Activated T-cell treated with anti-CD3 and anti-CD28 coated beads, Interleukin-2, amount 50 U/mL, for 24 hours (primary cell): ENCODE data around the gene GGNBP2.

ENCODE experiments used
- DNase-seq: peaks from one replicate; pipeline ENCODE4 v3.0.0-alpha.2; 2020
- H3K27ac Mint-ChIP-seq: 2 replicates; pipeline ENCODE4 v1.8.0; 2020; ENCODE audit warnings: mild to moderate bottlenecking, mixed read lengths
- H3K27me3 Mint-ChIP-seq: 2 replicates; pipeline ENCODE4 v1.8.0; 2020; ENCODE audit warnings: mixed read lengths
- H3K36me3 Mint-ChIP-seq: 2 replicates; pipeline ENCODE4 v1.8.0; 2020; ENCODE audit warnings: low read depth, mixed read lengths
- H3K4me1 Mint-ChIP-seq: 2 replicates; pipeline ENCODE4 v1.8.0; 2020; ENCODE audit warnings: low read depth, mixed read lengths
- H3K4me3 Mint-ChIP-seq: 2 replicates; pipeline ENCODE4 v1.8.0; 2020; ENCODE audit warnings: mild to moderate bottlenecking, moderate library complexity, mixed read lengths
- H3K9me3 Mint-ChIP-seq: 2 replicates; pipeline ENCODE4 v1.8.0; 2020; ENCODE audit warnings: mixed read lengths

Gene GGNBP2

DNA sequence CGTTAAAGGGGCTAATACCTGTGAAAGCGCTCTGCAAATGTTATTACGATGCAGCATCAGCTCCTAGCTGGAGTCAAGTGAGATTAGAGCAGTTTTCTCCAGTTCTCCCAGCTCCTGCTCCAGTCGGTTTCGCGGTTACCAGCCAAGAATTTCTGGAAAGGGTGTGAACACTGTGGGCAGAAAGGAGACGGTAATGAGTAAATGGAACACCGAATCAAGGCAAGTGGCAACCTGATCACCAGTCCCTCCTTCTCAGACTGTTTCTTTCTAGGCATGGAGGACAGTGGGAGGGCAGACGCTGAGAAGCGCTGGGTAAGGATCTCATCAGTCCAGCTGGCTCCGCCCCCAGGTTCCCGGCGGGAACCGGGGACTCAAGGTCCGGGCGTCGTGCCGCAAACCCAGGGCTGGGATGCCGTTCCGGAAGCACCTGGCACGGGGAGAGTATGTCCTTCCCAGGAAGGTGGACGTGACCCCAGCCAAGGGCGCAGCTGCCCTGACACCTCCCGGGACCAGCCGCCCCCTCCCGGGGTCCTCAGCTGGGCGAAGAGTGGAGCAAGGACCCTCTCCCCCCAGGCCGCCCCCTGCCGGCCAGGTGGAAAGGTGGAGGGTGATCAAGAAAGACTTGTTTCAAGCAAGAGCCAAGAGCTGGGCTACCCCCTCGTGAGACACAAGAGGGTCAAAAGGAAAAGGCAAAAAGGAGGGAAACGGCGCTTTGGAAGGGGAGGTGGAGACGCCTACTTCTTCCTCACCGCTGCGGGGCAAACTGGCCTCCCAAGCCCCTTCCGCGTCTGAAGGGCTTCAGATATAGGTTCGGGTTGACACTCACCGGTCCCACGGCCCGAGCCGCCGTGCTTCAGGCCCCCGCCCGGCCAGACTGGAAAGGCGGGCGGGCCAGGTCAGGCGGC, 10.5 kb upstream of the GGNBP2 start:
- H3K27ac Mint-ChIP-seq: peak overlapping the region; percentile 100
- peaks cover 94% of the 10 kb centered on the region for H3K36me3 Mint-ChIP-seq
- peak overlapping the region; percentile 98 for H3K4me3 Mint-ChIP-seq
- H3K9me3 Mint-ChIP-seq: no peaks in the 10 kb centered on the region
- H3K27me3 Mint-ChIP-seq: no peaks in the 10 kb centered on the region
- H3K4me1 Mint-ChIP-seq: peaks cover 52% of the 10 kb centered on the region
- DNase-seq: no peak

DNA sequence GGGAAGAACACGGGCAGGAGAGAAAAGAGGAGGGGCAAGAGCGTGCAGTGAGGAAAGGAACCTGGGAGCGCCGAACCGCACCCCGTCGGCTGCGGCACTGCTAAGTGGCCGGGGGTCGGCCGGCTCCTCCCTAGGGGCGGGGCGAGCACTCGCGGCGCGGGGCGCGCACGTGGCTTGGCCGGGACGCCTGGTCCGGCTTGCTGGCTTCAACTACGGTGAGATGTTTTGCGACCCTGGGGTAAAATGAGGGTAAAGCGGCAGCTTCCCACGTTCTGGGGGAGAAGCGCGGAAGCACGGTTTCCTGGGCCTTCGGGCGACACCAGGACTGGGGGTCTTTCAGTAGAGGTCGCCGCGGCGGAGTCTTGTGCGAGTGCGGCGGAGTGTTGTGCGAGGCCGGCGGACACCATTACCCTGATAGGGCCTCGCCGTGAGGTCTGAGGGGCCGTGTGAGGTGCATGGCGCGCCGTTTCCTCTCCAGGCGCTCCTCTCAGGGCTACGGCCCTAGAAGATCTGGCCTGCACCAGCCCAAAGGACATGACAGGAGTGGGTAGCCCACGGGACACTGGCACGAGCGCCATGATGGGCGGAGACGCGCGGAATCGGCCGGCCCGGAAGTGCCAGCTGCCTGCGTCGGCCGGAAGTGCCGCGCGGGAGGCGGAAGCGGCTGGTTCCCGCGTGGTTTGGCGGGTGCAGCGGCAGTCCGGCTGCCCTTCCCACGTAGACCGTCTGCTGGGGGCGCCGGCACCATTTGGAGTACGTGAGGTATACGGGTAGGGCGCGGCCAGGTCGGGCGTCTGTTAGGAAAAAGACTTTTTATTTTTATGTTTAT, 9.7 kb upstream of the GGNBP2 start, which contains the start of the genes MYO19 and PIGW:
TSS of gene MYO19 (minus strand) at position 29 of the 829 bp plus-strand sequence. CDS start 2,330 bp downstream, outside the sequence.
TSS of gene PIGW (plus strand) at position 148 of the 829 bp plus-strand sequence. CDS start 2,115 bp downstream, outside the sequence.
- H3K4me3 Mint-ChIP-seq: peak within 1 kb of the TSS; percentile 98
- peak within 1 kb of the TSS; percentile 100 for H3K27ac Mint-ChIP-seq
- H3K9me3 Mint-ChIP-seq: no peaks in the 10 kb centered on the region
- H3K27me3 Mint-ChIP-seq: no peaks in the 10 kb centered on the region
- H3K4me1 Mint-ChIP-seq: peaks cover 55% of the 10 kb centered on the region
- peak; percentile 95 for DNase-seq
- H3K36me3 Mint-ChIP-seq: peaks cover 91% of the 10 kb centered on the region

DNA sequence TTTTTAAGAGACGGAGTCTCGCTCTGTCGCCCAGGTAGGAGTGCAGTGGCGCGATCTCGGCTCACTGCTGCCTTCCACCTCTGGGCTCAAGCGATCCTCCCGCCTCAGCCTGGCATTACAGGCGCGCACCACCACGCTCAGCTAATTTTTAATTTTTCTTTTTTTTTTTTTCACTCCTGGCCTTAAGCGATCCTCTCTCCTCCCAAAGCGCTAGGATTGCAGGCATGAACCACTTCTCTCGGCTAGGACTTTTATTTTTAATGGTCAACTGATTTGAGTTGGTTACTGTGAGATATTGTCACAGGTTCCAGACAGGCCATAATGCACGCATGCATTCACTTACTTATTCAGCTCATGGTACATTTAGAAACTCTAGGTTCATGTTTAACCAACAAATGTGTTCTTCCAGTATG, 9.0 kb upstream of the GGNBP2 start:
- no peak for DNase-seq
- no peaks in the 10 kb centered on the region for H3K9me3 Mint-ChIP-seq
- H3K36me3 Mint-ChIP-seq: peaks cover 88% of the 10 kb centered on the region
- no peaks in the 10 kb centered on the region for H3K27me3 Mint-ChIP-seq
- peak overlapping the region; percentile 100 for H3K27ac Mint-ChIP-seq
- H3K4me1 Mint-ChIP-seq: peaks cover 56% of the 10 kb centered on the region
- peak overlapping the region; percentile 98 for H3K4me3 Mint-ChIP-seq

DNA sequence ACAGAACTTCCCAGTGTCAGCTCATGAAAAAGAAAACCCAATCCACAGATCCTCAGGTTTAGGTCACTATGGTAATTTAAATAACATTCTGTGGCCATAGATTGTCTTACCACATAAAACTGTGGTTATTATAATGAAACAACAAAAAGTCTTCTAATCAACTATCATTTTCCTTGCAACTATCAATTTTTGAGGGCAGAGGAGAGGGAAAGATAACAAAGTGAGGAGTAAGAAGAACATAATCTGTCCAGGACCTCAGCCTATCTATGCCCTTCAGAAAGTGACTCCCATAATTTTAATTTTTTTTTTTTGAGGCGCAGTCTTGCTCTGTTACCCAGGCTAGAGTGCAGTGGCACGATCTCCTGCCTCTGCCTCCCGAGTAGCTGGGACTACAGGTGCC, 4.0 kb upstream of the GGNBP2 start:
- H3K9me3 Mint-ChIP-seq: no peaks in the 10 kb centered on the region
- H3K27ac Mint-ChIP-seq: peak overlapping the region; percentile 26
- H3K4me1 Mint-ChIP-seq: peaks cover 45% of the 10 kb centered on the region
- no peak for DNase-seq
- H3K36me3 Mint-ChIP-seq: peaks cover 63% of the 10 kb centered on the region
- H3K4me3 Mint-ChIP-seq: no peak overlapping the region
- no peaks in the 10 kb centered on the region for H3K27me3 Mint-ChIP-seq

DNA sequence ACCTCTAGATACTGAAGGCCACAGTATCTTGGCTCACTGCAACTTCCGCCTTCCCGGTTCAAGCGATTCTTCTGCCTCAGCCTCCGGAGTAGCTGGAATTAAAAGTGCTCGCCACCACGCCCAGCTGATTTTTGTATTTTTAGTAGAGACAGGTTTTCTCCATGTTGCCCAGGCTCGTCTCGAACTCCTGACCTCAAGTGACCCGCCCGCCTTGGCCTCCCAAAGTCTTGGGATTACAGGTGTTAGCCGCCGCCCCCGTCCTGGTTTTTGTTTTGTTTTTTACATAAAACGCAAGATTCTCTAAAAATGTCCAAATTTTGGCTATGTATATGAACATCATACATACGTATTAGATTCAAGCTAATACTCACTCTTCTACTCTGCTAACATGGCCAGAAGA, 2.0 kb upstream of the GGNBP2 start:
- H3K4me3 Mint-ChIP-seq: peak overlapping the region; percentile 96
- peaks cover 39% of the 10 kb centered on the region for H3K4me1 Mint-ChIP-seq
- no peaks in the 10 kb centered on the region for H3K27me3 Mint-ChIP-seq
- no peaks in the 10 kb centered on the region for H3K9me3 Mint-ChIP-seq
- H3K27ac Mint-ChIP-seq: no peak overlapping the region
- no peak for DNase-seq
- H3K36me3 Mint-ChIP-seq: peaks cover 63% of the 10 kb centered on the region

DNA sequence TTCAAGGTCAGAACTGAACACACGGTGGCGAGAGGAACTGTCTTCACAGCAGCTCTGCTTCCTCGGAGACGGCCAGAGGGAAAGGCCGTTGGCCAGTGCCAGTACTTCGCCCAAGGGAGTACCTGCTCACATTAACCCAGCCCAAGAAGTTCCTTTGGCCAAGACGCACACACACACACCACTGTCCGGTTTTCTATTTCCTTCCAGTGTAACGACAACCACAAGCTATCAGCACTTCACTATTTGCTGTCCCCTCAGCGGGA, 744 bp upstream of the GGNBP2 start:
- no peaks in the 10 kb centered on the region for H3K27me3 Mint-ChIP-seq
- peaks cover 43% of the 10 kb centered on the region for H3K4me1 Mint-ChIP-seq
- peak overlapping the region; percentile 96 for H3K4me3 Mint-ChIP-seq
- no peak for DNase-seq
- peak overlapping the region; percentile 98 for H3K27ac Mint-ChIP-seq
- peaks cover 61% of the 10 kb centered on the region for H3K36me3 Mint-ChIP-seq
- no peaks in the 10 kb centered on the region for H3K9me3 Mint-ChIP-seq

DNA sequence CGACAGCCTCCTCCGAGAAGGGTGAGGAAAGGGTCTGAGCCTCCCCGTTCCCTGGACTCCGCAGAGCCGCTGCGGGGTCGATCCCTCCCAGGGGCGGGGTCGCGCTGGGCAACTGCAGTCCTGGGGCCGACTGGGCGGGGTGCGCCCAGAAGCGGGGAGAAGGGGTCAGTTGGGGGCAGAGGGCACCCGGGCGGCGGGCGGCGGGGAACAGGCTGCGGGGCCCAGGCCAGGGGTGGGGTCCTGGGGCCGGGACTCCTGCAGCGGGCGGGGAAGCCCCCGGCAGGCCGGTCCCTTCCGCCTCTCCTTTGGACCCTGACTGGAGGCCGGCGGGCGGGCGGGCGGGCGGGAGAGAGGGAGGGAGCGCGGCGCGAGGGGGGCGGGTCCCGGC, 352 bp downstream of the GGNBP2 start:
- H3K27ac Mint-ChIP-seq: peak overlapping the region; percentile 98
- no peaks in the 10 kb centered on the region for H3K9me3 Mint-ChIP-seq
- peaks cover 48% of the 10 kb centered on the region for H3K4me1 Mint-ChIP-seq
- DNase-seq: peak; percentile 88
- H3K27me3 Mint-ChIP-seq: no peaks in the 10 kb centered on the region
- H3K36me3 Mint-ChIP-seq: peaks cover 63% of the 10 kb centered on the region
- H3K4me3 Mint-ChIP-seq: peak overlapping the region; percentile 96

DNA sequence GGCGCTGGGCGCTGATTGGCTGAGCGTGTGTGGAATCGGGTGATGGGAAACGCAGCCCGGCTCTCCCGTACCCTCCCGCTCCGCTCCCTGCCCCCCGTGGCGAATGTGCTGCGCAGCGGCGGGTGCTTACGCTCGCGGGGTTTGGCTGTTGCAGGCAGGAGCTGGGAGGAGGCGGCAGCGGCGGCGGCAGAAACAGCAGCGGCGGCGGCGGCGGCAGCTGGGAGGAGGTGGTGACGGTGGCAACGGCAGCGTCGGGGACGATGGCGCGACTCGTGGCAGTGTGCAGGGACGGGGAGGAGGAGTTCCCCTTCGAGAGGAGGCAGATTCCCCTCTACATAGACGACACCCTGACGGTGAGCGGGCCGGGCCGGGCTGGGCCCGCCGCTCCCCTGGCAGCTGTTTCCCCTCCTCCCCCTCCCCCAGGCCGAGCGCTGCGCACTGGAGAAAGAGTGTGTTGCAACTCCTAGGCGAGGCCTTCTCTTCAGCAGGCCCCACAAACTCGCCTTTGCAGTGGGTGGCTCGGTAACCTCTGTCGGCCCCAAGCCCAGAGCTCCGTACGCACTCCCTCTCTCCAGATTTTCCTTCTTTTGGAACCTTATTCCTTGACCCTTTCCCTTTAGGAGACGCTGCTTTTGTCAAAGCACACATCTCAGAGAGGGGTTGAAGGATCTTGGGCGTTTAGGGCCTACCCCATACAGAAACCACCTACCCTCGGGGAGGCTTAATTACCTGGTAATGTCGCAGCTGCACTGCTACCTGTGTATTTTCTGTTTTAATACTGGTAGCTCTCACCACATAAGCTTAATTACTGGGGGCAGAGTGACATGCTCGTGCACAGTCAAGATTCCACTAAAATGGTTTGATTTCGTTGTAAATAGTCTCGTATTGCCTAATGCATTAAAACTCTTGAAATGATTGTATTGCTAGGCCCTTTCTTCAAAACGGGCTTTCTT, 1.0 kb downstream of the GGNBP2 start:
- Mint-ChIP-seq H3K9me3 (no peaks in the 10 kb centered on the region), H3K27ac (peak overlapping the region; percentile 95), H3K4me1 (peaks cover 53% of the 10 kb centered on the region), H3K36me3 (peaks cover 66% of the 10 kb centered on the region), H3K4me3 (peak overlapping the region; percentile 96), H3K27me3 (no peaks in the 10 kb centered on the region)
- peak; percentile 98 for DNase-seq

DNA sequence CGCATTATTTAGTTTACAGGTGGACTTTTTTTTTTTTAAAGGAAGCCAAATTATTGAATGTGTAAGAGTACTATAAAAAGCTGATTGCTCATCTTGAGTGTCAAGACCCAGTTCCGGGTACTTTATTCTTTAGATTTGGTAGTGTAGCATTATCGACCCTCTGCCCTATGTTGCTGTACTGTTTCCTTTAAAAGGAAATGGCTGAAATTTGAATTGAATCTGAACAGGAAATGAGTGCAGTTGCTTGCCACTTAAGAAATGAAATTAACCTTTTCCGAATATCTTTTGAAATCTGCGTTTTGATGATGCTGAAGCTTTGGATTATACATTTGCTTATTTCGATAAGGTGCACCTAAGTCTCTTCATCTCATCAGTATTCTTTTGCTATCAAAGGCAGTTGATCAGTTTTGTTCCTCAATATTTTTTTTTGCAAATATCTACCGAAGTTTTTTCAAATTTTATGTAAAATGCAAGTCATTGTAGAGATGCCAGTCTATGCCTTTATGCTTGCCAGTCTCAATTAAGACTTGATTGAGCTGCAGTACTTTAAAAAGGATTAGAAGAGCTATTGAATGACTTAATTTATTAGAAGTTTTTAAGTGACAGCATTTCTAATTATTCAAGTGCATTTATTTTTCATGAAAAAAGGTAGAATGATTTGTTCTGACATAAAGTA, 1.8 kb downstream of the GGNBP2 start:
- Mint-ChIP-seq H3K27me3 (no peaks in the 10 kb centered on the region), H3K9me3 (no peaks in the 10 kb centered on the region), H3K4me3 (peak overlapping the region; percentile 96), H3K36me3 (peaks cover 63% of the 10 kb centered on the region), H3K4me1 (peaks cover 58% of the 10 kb centered on the region), H3K27ac (peak overlapping the region; percentile 95)
- DNase-seq: no peak

DNA sequence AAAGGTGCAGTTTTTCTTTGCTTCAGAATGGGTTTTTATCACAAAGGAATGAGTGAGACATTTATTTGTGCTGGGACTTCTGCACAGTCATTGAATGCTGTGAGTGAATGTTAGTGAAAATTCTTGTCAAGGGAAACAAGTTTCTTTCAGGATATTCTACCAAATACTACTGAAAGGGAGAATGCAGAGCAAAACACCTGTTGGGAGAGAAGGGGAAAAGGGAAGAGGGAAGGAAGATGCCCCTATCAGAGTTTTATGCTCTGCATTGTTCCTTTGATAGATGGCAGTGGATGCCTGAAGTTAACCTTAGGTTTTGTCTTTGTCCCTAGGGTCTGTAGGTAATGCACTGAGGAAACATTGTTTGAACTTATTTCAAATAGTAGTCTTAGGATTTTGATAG, 3.1 kb downstream of the GGNBP2 start:
- H3K4me1 Mint-ChIP-seq: peaks cover 65% of the 10 kb centered on the region
- no peaks in the 10 kb centered on the region for H3K9me3 Mint-ChIP-seq
- H3K4me3 Mint-ChIP-seq: peak overlapping the region; percentile 96
- H3K27me3 Mint-ChIP-seq: no peaks in the 10 kb centered on the region
- H3K27ac Mint-ChIP-seq: peak overlapping the region; percentile 95
- H3K36me3 Mint-ChIP-seq: peaks cover 69% of the 10 kb centered on the region
- no peak for DNase-seq

DNA sequence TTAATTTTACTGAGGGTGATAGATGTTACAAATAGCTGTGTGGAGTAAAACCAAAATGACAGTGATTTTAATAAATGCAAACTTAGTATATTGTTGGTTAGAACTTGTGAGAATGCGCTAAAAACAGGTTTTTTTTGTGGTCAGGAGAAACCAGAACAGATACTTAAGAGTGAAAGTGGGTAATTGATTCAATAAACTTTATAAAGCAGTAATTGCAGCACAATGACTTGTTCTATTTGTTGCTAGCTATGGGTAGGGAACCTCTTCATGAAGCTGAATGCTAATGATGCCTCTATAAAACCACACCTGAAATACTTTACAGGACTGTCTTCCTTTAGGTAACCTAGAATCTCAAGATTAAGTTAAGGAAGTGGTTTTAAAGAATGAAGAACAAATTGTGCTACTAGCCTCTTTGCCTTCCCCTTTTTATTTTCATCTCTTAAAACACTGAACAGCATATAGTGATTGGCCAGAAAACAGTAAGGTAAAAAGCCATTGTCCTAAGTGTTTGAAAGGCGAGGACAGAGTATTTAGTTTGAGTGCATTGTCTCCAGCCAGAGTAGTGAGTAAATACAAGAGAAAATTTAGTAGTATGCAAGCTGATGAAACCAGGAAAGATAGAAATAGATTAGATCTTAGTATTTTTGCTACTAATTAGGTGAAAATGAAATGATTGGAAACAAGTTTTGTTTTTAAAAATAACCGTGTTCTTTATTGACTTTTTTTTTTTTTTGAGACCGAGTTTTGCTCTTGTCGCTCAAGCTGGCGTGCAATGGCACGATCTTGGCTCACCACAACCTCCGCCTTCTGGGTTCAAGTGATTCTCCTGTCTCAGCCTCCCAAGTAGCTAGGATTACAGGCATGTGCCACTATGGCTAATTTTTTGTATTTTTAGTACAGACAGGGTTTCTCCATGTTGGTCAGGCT, 6.0 kb downstream of the GGNBP2 start:
- Mint-ChIP-seq H3K27ac (peak overlapping the region; percentile 80), H3K36me3 (peaks cover 81% of the 10 kb centered on the region), H3K27me3 (no peaks in the 10 kb centered on the region), H3K4me3 (peak overlapping the region; percentile 5), H3K4me1 (peaks cover 69% of the 10 kb centered on the region), H3K9me3 (no peaks in the 10 kb centered on the region)
- no peak for DNase-seq

DNA sequence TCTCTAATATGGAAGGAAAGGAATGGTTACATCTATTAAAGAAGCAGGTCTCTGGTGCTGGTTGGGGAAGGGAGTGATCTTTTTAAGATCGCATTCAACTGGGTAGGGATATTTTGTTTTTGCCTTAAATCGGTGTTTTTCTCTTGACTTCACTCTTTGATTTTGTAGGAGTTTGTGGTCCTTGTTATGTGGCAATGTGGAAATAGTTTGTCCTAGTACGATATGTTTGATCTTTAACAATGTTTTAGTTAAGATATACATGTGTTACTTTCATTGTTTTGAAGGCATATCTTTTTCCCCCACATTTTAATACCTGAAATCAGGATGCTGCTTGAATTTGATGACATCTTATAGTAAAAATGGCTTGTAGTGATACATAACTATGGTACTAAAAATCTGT, 8.7 kb downstream of the GGNBP2 start:
- DNase-seq: no peak
- Mint-ChIP-seq H3K36me3 (peaks cover 80% of the 10 kb centered on the region), H3K27ac (peak overlapping the region; percentile 77), H3K9me3 (no peaks in the 10 kb centered on the region), H3K4me1 (peaks cover 59% of the 10 kb centered on the region), H3K4me3 (peak overlapping the region; percentile 9), H3K27me3 (no peaks in the 10 kb centered on the region)

DNA sequence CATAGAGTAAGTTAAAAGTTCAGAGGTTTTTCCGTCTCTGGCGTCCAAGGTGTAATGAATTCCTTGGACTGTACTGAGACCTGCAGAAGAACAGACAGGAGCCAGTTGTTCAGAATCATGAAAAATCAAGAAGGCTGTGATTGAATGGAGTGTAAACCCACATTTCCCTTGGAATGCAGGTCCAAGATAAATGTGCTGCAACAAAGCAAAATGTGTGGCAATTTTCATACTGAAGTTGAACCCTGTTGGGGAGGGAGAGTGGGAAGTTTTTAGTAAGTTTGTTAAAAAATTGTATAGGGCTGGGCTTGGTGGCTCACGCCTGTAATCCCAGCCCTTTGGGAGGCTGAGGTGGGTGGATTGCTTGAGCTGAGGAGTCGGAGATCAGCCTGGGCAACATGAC, 21.4 kb downstream of the GGNBP2 start:
- H3K27ac Mint-ChIP-seq: peak overlapping the region; percentile 63
- H3K4me1 Mint-ChIP-seq: peaks cover 20% of the 10 kb centered on the region
- H3K36me3 Mint-ChIP-seq: peaks cover 86% of the 10 kb centered on the region
- H3K9me3 Mint-ChIP-seq: no peaks in the 10 kb centered on the region
- no peak for DNase-seq
- no peaks in the 10 kb centered on the region for H3K27me3 Mint-ChIP-seq
- no peak overlapping the region for H3K4me3 Mint-ChIP-seq
